SKM-1 treated with dmso at 0.1 percent for 144 hours (cell line): Measurements from ENCODE around the gene CAPRIN1.

Experiments used
- DNase-seq: peaks from one replicate; lab custom pipeline; 2025; ENCODE audit not compliant: unreplicated experiment; lab: John Stamatoyannopoulos, UW

Gene CAPRIN1, protein sequence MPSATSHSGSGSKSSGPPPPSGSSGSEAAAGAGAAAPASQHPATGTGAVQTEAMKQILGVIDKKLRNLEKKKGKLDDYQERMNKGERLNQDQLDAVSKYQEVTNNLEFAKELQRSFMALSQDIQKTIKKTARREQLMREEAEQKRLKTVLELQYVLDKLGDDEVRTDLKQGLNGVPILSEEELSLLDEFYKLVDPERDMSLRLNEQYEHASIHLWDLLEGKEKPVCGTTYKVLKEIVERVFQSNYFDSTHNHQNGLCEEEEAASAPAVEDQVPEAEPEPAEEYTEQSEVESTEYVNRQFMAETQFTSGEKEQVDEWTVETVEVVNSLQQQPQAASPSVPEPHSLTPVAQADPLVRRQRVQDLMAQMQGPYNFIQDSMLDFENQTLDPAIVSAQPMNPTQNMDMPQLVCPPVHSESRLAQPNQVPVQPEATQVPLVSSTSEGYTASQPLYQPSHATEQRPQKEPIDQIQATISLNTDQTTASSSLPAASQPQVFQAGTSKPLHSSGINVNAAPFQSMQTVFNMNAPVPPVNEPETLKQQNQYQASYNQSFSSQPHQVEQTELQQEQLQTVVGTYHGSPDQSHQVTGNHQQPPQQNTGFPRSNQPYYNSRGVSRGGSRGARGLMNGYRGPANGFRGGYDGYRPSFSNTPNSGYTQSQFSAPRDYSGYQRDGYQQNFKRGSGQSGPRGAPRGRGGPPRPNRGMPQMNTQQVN

GRCh38 chr11:34051349-34052035 is at the start of gene CAPRIN1:
Gene CAPRIN1 (plus strand): TSS chr11:34051731. CDS start chr11:34052421, 690 bp downstream.
- peak; percentile 94 for DNase-seq

- DNase-seq: no peak
Observed at GRCh38 chr11:34002420-34002819, 49.1 kb upstream of the CAPRIN1 start.

- DNase-seq: no peak
Observed at GRCh38 chr11:34004236-34004635, 47.3 kb upstream of the CAPRIN1 start.

GRCh38 chr11:34006876-34007275 is 44.7 kb upstream of the CAPRIN1 start:
- no peak for DNase-seq

DNA sequence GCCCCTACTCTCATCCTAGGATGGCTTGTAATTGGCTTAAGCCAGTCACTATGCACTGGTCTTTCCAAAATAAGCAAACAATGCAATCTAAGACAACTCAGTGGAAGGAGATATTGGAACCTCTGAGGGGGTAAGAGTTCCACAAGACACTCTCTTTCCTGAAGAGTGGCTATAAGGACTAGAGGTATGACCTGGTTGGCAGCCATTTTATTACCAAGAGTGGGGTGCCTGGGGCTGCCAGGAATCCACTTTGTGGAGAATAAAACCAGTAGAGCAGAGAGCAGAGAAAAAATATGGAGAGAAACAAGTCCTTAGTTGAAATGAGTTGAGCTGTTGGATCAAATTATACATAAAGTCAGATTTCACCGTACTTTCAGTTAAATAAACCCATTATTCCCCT is 38.8 kb upstream of the CAPRIN1 start:
- DNase-seq: no peak

DNA sequence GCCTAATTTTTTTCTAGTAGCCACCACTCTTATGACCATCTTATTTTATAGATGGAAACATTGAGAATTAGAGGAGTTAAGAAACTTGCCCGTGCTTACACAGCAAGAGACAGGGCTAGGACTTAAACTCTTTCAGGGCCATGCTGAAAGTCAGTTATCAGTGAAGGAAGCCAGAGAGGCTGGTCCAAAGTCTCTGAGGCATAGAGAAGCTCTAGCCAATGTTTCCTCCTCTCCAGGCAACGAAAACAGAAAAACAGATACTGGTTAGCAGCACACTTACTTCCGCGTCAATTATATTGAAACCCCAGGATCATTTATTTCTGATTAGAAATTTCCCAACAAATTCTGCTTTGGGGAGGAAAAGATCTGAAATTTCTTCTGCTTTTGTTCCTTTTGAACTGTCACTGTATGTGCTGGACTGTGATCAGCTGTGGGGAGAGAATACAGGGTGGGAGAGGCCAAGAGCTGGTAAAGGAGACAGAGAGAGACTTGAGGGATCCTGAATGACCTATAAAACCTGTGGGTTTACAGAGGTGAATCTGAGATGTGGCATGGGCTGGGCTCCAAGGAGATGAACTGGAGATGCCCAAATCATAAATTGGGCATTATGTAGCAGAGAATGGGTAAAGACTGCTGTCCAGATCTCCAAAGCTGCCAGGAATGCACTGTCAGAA is 37.5 kb upstream of the CAPRIN1 start:
- no peak for DNase-seq

- no peak for DNase-seq
Observed at GRCh38 chr11:34021977-34022735, 29.4 kb upstream of the CAPRIN1 start.

- DNase-seq: no peak
Observed at GRCh38 chr11:34026432-34026831, 25.1 kb upstream of the CAPRIN1 start.

GRCh38 chr11:34027516-34028408 is 23.8 kb upstream of the CAPRIN1 start:
- no peak for DNase-seq

GRCh38 chr11:34028425-34028824 is 23.1 kb upstream of the CAPRIN1 start:
- no peak for DNase-seq

DNA sequence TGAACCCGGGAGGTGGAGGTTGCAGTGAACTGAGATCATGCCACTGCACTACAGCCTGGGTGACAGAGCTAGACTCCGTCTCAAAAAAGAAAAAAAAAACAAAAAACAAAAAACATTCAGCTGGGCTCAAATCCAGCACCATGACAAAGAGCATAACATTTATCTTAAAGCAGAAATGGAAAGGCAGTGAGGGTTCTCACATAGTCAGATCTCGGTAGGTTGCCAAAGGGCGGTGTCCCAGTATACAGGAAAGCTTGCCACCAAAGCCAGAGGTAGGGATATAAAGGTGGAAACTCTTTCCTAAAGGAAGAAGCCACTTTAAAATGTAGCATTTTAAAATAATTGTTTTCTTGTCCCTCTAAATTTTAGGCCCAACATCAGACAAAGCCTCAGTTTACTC is 22.4 kb upstream of the CAPRIN1 start:
- no peak for DNase-seq

GRCh38 chr11:34030382-34030781 is 21.1 kb upstream of the CAPRIN1 start:
- no peak for DNase-seq

- DNase-seq: no peak
Observed at GRCh38 chr11:34033399-34033798, 18.1 kb upstream of the CAPRIN1 start.

DNA sequence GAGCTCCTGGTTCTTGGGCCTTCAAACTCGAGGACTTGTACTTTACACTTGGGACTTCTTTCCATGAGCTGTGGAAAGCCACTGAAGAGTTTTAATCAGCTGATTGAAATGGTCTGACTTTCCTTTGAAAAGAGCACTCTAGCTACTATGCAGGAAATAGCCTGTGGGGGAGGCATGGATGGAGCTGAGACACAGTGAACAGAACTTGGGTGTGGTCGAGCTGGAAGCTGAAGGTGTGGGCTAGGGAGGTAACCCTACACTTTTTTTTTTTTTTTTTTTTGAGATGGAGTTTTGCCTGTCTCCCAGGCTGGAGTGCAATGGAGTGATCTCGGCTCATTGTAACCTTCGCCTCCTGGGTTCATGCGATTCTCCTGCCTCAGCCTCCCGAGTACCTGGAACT is 17.5 kb upstream of the CAPRIN1 start:
- no peak for DNase-seq

- DNase-seq: no peak
Observed at GRCh38 chr11:34036456-34036855, 15.1 kb upstream of the CAPRIN1 start.

- DNase-seq: no peak
Observed at GRCh38 chr11:34037016-34037415, 14.5 kb upstream of the CAPRIN1 start.

- DNase-seq: no peak
Observed at GRCh38 chr11:34040571-34040970, 11.0 kb upstream of the CAPRIN1 start.

- peak; percentile 16 for DNase-seq
Observed at GRCh38 chr11:34044664-34045485, 6.7 kb upstream of the CAPRIN1 start.

GRCh38 chr11:34049028-34049427 is 2.5 kb upstream of the CAPRIN1 start:
- DNase-seq: no peak
